H1 (cell line): Measurements from ENCODE around the gene FOXF2. TPM values are rescaled to one million over a fixed set of nuclear protein-coding genes. Genes with fewer than 3 reads are reported as not detected.

Experiments
- CHD7 ChIP-seq: fragments of 300-600 bp; sonication (generic); IDR thresholded peaks from 2 replicates; pipeline ENCODE4 v1.7.1; 2012; ENCODE audit warnings: low read length, moderate library complexity, mild to moderate bottlenecking, inconsistent platforms; ENCODE audit not compliant: insufficient replicate concordance
- MAX ChIP-seq: IDR thresholded peaks from 2 replicates; pipeline ENCODE4 v1.6.1; 2012; ENCODE audit warnings: inconsistent platforms
- NANOG ChIP-seq: IDR thresholded peaks from 2 replicates; pipeline ENCODE4 v1.6.1; 2011; ENCODE audit warnings: low read length, low read depth, mild to moderate bottlenecking, inconsistent platforms; ENCODE audit not compliant: insufficient read depth, poor library complexity, severe bottlenecking
- TBP ChIP-seq: IDR thresholded peaks from 2 replicates; pipeline ENCODE4 v1.6.1; 2011; ENCODE audit warnings: low read depth, low read length, improper control_type of control experiment
- polyA plus RNA-seq, 7 experiments: library from polyadenylated mRNA; depleted of rRNA in 3 of 7; stranded (reverse) in 5 of 7; unstranded in 2 of 7; fragments of >200 nt in 5 of 7; fragments of 200-250 nt in 2 of 7; gene quantifications; 1 replicate in 5 of 7; 2 replicates in 1 of 7; 4 replicates in 1 of 7; pipeline versions ENCODE4 v1.2.1 to v1.2.3, GENCODE V29; 2011 to 2013; ENCODE audit warnings: missing spikeins in 2 of 7, mixed read lengths in 2 of 7
- total RNA-seq: library from RNA; stranded (reverse); fragmentation: NEBNext Ultra II Directional; extraction: Animal tissue kit (Norgen Biotek cat#: 25700); gene quantifications from 2 replicates; pipeline ENCODE4 v1.2.1, GENCODE V29; 2021

Gene FOXF2
- total and polyA plus RNA-seq, 2 of the 8 experiments (the other 6 are each of a cell fraction or from before 2014, with no cell fraction given) = 0.05 TPM; not detected in 1

GRCh38 chr6:1349655-1350054 is 39.7 kb upstream of the FOXF2 start (continued):
- TF ChIP-seq CHD7 (no peak), TBP (no peak), NANOG (no peak), MAX (no peak)
